ENCODE data around the gene MMS19.

MMS19 gene

GRCh38 chr10:97463363-97464132 lies 34.7 kb downstream of the MMS19 start:
- peak; percentile 43 for DNase-seq

GRCh38 chr10:97462309-97462708 lies 35.9 kb downstream of the MMS19 start:
- no peak for DNase-seq

- no peak for DNase-seq
These were observed 38.3 kb downstream of the MMS19 start for GRCh38 chr10:97459933-97460332.

- no peak for DNase-seq
These were observed 39.1 kb downstream of the MMS19 start for GRCh38 chr10:97459111-97459510.

GRCh38 chr10:97456686-97457065 lies 41.5 kb downstream of the MMS19 start:
- DNase-seq: no peak

- DNase-seq: no peak
These were observed 42.1 kb downstream of the MMS19 start for GRCh38 chr10:97456034-97456685.

- peak; percentile 21 for DNase-seq
These were observed 43.7 kb downstream of the MMS19 start for GRCh38 chr10:97454330-97455036.

- DNase-seq: no peak
These were observed 45.9 kb downstream of the MMS19 start for GRCh38 chr10:97452352-97452751.

GRCh38 chr10:97451605-97452004 lies 46.6 kb downstream of the MMS19 start:
- DNase-seq: no peak

- no peak for DNase-seq
These were observed 47.4 kb downstream of the MMS19 start for GRCh38 chr10:97450828-97451227.

GRCh38 chr10:97445722-97446639 lies 52.2 kb downstream of the MMS19 start, which contains the start of the genes EXOSC1 and ZDHHC16:
Gene EXOSC1, minus strand, starts transcription at chr10:97446006. Its CDS starts 21 bp downstream, at chr10:97445985.
Gene ZDHHC16, plus strand, starts transcription at chr10:97446175. Its CDS starts 5,501 bp downstream, at chr10:97451676.
- peak; percentile 96 for DNase-seq

GRCh38 chr10:97445357-97445721 lies 52.9 kb downstream of the MMS19 start:
- no peak for DNase-seq

- no peak for DNase-seq
These were observed 54.0 kb downstream of the MMS19 start for GRCh38 chr10:97444212-97444611.

GRCh38 chr10:97442277-97442676 lies 55.9 kb downstream of the MMS19 start:
- no peak for DNase-seq

GRCh38 chr10:97435211-97435610 lies 63.0 kb downstream of the MMS19 start:
- DNase-seq: no peak

GRCh38 chr10:97434557-97434956 lies 63.7 kb downstream of the MMS19 start:
- DNase-seq: no peak

GRCh38 chr10:97434055-97434454 lies 64.2 kb downstream of the MMS19 start:
- peak; percentile 26 for DNase-seq

- peak; percentile 52 for DNase-seq
These were observed 69.6 kb downstream of the MMS19 start for GRCh38 chr10:97428572-97428981.

GRCh38 chr10:97427571-97428179 lies 70.5 kb downstream of the MMS19 start:
- DNase-seq: peak; percentile 40

GRCh38 chr10:97426776-97427570 lies 71.2 kb downstream of the MMS19 start:
- DNase-seq: peak; percentile 11

Data from fibroblast of skin of scalp (primary cell).